Left renal cortex interstitium (tissue), 4 donors: Measurements from ENCODE around the gene TEX52. TPM values are rescaled to one million over a fixed set of nuclear protein-coding genes. Genes with fewer than 3 reads are reported as not detected.

Experiments used
- DNase-seq, 4 donors: peaks; one replicate each; pipeline ENCODE4 v3.0.0-alpha.2; 2013; ENCODE audit warnings: low read depth in 4 of 4, low spot score in 2 of 4, missing footprints in 1 of 4
- polyA plus RNA-seq, 4 donors: library from polyadenylated mRNA; unstranded; fragments of 120-200 nt; gene quantifications; one replicate each; pipeline ENCODE4 v1.2.1, GENCODE V29; 2013; ENCODE audit not compliant: insufficient read length in 4 of 4

TEX52 gene
- polyA plus RNA-seq, 4 donors = 0.34 to 3.5 (median 1.5) TPM

DNA sequence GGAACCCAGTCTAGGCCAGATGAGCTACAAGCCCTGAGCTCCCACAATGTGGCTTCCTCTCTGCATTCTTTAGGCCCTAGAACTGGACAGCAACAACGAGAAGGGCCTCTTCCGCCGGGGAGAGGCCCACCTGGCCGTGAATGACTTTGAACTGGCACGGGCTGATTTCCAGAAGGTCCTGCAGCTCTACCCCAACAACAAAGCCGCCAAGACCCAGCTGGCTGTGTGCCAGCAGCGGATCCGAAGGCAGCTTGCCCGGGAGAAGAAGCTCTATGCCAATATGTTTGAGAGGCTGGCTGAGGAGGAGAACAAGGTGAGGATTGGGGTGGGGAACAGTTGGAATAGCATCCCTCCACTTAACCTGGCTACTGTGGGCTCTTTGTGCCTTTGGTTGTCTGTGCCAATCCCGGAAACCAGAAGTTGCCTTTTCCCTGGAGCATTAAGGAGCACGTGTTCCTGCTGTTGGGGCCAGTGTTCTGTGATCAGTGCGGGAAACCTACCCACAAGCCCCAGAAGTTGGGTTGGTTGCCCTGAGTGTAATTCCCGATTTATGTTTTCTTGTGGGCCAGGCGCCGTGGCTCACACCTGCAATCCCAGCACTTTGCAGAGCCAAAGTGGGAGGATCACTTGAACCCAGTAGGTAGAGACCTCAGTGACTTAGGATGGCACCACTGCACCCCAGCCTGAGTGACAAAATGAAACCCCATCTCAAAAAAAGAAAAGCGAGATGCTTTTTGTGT lies 55.6 kb downstream of the TEX52 start:
- no peak for DNase-seq

DNA sequence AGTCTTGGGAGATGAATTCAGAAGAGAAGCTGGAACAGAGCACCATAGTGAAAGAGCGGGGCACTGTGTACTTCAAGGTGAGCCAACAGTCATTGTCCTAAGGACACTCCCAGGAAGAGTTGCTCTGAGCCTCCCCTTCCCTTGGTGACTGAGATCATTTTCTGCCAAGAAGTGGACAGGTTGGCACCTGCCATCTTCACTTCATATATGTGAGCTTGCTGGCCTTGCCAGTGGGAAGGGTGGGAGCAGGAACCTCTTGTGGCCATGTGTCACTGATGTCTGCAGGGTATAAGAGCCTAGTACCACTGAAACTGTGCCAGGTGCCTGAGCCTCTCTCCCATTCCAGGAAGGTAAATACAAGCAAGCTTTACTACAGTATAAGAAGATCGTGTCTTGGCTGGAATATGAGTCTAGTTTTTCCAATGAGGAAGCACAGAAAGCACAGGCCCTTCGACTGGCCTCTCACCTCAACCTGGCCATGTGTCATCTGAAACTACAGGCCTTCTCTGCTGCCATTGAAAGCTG lies 56.7 kb downstream of the TEX52 start:
- no peak for DNase-seq

Other genes starting within 250 kb of the TEX52 start
- 100 to 1,000 TPM; 114 to 154 (median 135) TPM for gene FKBP4, start 62.1 kb downstream of the TEX52 start, polyA plus RNA-seq
- gene ITFG2, start 44.4 kb downstream of the TEX52 start, polyA plus RNA-seq = 10 to 100 TPM; 48.9 to 94.5 (median 67.2) TPM
- gene NRIP2, start 22.0 kb downstream of the TEX52 start, polyA plus RNA-seq = 10 to 100 TPM; 31.1 to 39.5 (median 34.3) TPM
- 10 to 100 TPM; 24.8 to 35.9 (median 33.0) TPM for gene FOXM1, start 20.1 kb upstream of the TEX52 start, polyA plus RNA-seq
- 10 to 100 TPM; 38.2 to 45.1 (median 41.1) TPM for gene RHNO1, start 20.2 kb upstream of the TEX52 start, polyA plus RNA-seq
- 10 to 100 TPM; 31.8 to 35.6 (median 33.4) TPM for gene TULP3, start 33.9 kb upstream of the TEX52 start, polyA plus RNA-seq
- gene TEAD4, start 102.4 kb upstream of the TEX52 start, polyA plus RNA-seq = 10 to 100 TPM; 17.9 to 22.9 (median 21.5) TPM
- 100 to 1,000 TPM in 2 of 4 donors, 10 to 100 TPM in 2; 81.7 to 105 (median 95.4) TPM for gene TSPAN9, start 220.3 kb upstream of the TEX52 start, polyA plus RNA-seq